AG20443 (cell line): ENCODE results near the gene PCP2.

Source experiments
- DNase-seq: peaks from one replicate; pipeline ENCODE4 v3.0.0; 2012; ENCODE audit warnings: low spot score, mixed read lengths

PCP2 gene

DNA sequence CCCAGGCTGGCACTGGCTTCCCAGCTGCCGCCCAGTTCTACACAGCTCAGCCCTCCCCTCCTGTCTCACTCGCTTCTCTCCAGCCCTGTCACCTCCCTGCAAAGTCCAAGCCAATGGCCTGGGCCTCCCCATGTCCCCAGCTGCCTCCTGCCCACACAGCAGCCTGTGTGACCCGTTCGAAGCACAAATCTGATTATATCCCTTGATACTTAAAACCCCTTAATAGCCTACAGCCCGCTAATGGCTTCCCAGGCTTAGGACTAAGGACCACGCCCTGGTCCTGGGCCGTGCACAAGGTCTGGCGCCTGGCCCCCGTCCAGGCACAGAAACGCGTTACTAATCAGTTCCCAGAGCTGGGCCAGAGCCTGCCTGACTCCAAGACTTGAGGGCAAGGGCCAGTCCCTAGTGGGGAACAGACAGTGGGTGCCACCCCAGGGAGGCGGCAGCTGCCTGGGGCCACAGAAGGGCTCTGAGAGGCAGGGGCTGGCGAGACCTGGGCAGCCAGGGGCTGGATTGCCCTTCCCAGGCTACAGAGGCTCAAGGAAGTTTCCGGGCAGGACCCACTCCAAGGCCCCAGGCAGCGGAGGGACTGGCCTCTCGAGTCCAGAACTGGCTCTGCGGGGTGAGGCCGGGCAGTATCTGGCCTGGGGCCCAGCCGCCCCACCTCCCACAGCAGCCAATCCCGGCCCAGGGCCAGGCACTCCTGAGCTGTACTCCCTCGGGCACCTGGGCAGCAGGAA, 14.6 kb downstream of the PCP2 start:
- DNase-seq, result no peak

DNA sequence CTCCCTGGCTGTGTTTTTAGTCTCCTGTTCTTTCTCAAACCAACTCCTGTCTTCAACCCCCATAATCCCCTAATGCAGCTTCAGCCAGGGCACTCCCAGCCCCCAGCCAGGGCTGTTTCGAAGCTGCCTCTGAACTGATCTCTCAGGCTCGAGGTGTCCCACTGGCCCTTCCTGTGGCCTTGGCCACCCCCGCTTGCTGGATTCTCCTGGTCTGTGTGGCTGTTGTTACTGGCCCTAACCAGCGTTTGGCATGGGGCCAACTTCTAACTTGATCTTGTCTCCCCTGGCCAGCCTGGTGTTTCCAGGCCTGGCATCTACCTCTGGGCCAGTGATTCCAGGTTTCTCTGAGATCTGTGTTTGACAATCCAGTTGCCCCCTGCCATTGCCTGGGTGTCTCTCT, 15.2 kb downstream of the PCP2 start:
- no peak for DNase-seq

DNA sequence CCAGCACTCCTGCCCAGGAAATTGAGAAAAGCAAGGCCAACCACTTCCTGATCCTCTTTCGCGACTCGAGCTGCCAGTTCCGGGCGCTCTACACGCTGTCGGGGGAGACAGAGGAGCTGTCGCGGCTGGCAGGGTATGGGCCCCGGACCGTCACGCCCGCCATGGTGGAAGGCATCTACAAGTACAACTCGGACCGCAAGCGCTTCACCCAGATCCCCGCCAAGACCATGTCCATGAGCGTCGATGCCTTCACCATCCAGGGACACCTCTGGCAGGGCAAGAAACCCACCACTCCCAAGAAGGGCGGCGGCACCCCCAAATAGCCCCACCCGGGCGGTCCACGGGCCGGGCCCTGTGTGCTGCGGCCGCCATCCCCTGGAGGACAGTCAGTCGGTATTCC, 15.8 kb downstream of the PCP2 start:
- no peak for DNase-seq

DNA sequence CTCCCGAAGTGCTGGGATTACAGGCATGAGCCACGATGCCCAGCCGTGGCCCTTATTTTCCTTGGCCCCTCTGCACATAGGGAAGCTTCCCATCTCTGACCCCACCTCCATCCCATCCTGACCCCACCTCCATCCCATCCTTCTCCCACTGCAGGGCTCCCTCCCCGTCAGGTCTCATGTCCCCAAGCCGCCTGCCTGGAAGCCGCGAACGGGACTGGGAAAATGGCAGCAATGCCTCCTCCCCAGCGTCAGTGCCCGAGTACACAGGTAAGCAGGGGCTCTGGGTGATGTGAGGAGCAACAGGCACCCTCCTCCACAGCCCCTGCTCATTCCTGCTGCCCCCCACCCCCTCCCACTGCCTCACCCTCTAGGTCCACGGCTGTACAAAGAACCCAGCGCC, 16.3 kb downstream of the PCP2 start:
- no peak for DNase-seq

DNA sequence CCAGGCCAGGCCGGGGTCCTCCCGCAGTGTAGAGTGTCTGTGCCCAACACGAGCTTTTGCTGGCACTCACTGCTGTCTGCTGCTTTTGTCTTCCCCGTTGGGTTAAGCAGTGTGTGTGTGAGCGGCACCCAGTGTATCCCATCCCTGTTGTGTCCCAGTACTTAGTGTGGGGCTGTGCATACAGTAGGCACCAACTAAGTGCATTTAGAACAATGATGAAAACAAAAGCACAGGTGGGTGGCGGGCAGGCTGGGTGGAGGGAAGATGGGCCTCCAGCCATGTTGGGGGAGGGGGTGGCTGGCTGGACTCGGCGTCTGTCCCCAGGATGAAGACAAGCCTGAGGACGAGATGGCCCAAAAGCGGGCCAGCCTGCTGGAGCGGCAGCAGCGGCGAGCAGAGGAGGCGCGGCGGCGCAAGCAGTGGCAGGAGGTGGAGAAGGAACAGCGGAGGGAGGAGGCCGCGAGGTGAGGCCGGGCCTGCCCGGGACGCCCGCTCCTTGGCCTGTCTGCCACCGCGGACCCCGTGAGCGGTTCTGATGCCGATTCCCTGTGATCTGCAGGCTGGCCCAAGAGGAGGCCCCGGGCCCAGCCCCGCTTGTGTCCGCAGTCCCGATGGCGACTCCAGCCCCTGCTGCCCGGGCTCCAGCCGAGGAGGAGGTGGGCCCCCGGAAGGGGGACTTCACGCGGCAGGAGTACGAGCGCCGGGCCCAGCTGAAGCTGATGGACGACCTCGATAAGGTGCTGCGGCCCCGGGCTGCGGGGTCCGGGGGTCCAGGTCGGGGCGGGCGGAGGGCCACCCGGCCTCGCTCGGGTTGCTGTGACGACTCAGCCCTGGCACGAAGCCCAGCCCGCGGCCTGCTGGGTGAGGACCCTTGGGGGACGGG, 18.4 kb downstream of the PCP2 start:
- no peak for DNase-seq

DNA sequence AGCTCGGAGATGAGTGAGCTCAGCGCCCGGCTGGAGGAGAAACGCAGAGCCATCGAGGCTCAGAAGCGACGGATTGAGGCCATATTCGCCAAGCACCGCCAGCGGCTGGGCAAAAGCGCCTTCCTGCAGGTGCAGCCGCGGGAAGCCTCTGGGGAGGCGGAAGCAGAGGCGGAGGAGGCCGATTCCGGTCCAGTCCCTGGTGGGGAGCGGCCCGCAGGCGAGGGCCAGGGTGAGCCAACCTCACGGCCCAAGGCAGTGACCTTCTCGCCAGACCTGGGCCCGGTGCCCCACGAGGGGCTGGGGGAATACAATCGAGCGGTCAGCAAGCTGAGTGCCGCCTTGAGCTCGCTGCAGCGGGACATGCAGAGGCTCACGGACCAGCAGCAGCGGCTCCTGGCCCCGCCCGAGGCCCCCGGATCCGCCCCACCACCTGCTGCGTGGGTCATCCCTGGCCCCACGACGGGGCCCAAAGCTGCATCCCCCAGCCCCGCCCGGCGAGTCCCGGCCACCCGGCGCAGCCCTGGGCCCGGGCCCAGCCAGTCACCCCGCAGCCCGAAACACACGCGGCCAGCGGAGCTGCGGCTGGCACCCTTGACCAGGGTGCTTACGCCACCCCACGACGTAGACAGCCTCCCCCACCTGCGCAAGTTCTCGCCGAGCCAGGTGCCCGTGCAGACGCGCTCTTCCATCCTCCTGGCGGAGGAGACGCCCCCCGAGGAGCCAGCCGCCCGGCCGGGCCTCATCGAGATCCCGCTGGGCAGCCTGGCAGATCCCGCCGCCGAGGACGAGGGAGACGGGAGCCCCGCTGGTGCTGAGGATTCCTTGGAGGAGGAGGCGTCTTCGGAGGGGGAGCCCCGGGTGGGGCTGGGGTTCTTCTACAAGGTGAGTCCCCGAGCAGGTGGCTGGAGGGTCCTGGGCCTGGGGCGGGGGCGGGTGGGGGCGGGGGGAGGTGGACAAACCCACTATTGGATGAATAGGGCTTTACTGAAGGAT, 20.9 kb downstream of the PCP2 start:
- DNase-seq, result no peak

DNA sequence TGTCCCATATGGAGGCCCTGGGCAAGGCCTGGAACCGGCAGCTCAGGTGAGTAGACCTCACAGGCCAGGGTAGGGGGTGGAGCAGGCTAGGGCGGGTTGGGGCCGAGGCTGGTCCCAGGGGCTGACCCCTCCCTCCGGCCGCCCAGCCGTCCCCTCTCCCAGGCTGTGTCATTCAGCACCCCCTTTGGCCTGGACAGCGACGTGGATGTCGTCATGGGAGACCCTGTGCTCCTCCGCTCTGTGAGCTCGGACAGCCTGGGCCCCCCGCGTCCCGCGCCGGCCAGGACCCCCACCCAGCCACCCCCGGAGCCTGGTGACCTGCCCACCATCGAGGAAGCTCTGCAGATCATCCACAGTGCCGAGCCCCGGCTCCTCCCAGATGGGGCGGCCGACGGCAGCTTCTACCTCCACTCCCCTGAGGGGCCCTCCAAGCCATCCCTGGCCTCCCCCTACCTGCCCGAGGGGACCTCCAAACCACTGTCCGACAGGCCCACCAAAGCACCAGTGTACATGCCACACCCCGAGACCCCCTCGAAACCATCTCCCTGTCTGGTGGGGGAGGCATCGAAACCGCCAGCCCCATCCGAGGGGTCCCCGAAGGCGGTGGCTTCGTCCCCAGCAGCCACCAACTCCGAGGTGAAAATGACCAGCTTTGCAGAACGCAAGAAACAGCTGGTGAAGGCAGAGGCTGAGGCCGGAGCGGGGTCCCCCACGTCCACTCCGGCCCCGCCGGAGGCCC, 21.8 kb downstream of the PCP2 start:
- DNase-seq, result no peak

DNA sequence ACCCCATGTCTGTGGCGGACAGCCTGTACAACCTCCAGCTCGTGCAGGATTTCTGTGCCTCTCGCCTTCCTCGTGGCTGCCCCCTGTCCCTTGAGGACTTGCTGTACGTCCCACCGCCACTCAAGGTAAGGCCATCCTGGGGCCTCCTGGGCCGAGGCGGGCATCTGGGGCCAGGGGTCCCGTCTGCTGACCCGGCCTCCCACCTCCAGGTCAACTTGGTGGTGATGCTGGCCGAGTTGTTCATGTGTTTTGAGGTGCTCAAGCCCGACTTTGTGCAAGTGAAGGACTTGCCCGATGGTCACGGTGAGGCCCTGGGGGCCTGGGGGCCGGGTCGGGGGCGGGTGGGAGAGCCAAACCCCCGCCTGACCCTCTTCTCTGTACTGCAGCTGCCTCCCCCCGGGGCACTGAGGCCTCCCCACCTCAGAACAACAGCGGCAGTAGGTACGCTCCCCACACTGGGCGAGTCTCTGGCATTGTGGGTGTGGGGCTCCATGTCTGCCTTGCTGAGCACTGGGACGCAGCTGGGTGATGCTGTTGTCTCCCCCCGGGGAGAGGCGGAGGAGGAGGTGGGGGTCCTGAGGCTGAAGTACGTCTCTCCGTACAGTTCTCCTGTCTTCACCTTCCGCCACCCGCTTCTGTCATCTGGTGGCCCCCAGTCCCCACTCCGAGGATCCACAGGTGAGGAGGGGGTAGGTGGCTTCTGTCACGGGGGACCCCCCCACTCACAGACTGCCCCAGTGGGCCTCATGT, 22.9 kb downstream of the PCP2 start:
- no peak for DNase-seq

DNA sequence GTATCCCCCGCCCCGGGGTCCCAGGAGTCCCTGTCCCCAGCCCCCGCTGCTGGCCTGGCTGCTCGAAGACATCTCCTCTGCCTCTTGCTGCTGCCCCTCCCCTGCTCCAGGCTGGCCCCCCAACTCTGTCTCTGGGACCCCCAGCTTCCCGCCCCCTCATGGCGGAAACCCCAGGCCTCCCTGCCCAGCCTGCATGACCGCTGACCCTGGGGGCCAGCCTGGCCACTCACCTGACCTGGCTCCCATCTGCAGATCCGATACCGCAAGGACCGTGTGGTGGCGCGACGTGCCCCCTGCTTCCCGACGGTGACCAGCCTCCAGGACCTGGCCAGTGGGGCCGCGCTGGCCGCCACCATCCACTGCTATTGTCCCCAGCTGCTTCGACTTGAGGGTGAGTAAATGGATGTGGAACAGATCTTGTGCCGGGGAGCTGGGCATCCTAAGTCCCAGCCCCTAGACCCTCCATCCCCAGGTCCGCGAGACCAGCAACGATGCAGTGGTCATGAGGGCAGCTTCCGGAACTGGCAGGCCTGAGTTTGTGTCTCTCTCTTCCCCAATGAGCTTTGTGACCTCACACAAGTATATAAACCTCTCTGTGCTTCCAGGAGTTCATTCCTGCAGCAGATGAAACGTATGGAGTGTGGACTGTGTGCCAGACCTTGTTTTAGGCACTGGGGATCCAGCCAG, 25.5 kb downstream of the PCP2 start:
- no peak for DNase-seq

DNA sequence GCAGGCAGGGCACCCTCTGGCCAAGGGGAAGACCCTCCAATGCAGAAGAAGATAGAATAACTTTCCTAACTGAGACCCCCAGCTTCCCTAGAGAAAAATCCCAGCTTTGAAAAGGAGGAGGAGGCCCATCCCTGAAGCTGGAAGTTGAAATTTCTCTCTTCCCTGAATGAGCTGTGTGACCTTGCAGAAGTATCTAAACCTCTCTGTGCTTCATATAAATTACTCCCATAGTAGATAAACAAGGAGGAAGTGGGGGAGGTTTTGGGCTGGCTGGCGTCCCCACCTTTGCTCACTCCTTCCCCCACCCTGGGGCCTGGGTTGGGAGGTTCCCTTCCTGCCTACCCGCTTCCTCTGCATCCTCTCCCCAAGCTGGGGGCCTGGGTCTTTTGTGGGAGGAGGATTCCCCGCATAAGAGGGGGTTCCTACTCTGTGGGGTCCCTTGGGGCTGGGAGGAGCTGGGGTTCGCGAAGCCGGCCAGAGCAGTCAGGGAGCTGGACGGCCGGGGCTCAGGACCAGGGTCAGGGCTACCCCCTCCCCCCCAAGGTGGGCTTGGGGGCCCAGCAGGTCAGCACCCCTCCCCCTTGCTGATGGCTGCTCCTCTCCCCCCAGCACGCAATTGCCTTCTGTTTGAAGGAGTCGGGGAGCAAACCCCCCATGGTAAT, 26.2 kb downstream of the PCP2 start:
- no peak for DNase-seq

DNA sequence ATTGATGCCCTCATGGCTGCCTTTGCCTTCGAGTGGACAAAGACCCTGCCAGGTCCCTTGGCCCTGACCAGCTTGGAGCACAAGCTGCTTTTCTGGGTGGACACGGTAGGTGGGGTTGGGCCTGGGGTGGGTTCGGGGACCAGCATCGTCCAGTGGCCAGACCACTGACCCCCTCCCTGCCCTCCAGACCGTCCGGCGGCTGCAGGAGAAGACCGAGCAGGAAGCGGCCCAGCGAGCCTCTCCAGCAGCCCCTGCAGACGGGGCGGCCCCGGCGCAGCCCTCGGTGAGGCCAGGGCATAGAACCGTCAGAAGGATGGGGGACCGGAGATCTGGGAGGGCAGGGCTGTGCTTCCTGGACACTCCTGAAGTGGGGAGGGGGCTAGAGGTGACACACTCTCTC, 27.2 kb downstream of the PCP2 start:
- no peak for DNase-seq

DNA sequence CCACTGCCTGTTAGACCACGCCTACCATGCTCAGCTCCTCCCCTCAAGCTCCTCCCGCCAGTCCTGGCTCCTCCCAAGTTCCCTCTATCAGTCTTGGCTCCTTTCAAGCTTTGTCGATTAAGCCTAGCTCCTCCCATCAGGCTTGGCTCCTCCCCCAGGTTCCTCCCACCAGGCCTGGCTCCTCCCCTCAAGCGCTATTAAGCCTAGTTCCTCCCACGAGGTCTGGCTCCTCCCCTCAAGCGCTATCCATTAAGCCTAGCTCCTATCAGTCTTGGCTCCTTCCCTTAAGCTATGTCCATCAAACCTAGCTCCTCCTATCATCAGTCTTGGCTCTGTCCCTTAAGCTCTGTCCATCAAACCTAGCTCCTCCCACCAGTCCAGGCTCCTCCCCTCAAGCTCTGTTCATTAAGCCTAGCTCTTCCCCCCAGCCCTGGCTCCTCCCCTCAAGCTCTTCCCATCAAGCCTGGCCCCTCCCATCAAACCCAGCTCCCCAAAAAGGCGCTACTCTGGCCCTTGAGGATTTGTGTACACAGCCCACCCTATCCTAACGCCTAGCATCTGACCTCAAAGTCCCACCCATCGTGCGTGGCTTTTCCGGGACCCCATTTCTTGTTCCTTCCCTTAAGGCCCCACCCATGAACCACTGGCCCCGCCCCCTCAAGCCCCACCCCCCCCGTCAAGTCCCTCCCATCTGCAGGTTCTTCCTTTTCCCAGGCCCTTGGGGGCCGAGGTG, 27.9 kb downstream of the PCP2 start:
- no peak for DNase-seq

DNA sequence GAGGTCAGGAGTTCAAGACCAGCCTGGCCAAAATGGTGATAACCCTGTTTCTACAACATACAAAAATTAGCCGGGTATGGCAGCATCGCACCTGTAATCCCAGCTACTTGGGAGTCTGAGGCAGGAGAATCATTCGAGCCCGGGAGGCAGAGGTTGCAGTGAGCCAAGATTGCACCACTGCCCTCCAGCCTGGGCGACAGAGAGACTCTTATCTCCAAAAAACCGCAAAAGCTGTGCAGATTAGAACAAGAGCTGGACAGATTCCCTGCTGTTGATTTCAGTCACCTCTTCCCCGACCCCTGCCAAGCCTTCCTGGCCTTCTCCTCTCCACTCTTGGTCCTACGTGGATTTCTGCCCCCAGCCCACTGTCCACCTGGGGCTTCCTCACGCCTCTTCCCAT, 29.6 kb downstream of the PCP2 start:
- DNase-seq, result no peak

DNA sequence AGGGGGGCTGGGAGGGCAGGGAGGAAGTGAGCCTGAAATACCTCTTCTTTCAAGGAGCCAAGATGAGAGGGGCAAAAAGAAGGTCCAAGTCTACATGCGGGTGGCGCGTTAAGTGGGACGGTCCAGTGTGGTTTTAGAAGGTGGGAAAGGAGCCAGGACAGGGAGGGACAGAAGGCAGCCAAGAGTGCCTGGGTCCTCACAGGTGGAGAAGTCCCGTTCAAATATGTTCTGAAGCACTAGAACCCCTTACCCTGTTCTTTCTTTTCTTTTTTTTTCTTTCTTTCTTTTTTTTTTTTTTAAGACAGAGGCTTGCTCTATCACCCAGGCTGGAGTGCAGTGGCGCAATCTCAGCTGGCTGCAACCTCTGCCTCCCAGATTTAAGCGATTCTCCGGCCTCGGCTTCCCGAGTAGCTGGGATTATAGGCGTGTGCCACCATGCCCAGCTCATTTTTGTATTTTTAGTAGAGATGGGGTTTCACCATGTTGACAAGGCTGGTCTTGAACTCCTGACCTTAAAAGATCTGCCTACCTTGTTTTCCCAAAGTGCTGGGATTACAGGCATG, 30.5 kb downstream of the PCP2 start:
- no peak for DNase-seq

DNA sequence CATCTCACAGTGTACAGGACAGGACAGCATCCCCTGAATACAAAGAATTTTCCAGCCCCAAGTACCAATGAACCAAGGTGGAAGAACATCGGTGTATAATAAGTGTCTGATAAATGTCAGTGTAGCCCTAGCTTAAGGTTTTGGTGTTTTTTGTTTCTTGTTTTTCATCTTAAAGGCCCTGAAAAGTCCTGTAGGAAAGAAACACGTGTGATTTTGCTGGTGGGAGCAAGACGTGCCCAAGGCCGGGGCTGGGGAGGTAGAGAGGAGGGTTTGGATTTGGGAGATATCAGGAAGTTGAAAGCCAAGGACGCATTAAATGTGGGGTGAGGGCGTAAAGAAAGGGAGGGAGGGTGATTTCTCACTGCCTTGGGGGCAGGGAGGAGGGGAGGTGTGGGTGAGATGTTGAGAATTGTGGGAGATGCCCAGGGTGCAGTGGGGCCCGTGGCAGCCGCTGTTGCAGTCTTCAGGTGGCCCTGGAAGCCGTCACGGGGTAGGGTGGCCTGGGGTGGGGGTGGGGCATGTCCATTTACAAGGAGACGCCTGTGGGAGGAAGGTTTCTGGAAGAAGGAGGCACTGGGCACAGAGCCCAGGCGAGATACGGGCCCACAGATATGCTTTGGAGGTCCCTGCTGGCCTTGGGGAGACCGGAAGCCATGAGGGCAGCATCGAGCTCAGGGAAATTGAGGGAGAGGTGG, 31.1 kb downstream of the PCP2 start:
- DNase-seq, result no peak

DNA sequence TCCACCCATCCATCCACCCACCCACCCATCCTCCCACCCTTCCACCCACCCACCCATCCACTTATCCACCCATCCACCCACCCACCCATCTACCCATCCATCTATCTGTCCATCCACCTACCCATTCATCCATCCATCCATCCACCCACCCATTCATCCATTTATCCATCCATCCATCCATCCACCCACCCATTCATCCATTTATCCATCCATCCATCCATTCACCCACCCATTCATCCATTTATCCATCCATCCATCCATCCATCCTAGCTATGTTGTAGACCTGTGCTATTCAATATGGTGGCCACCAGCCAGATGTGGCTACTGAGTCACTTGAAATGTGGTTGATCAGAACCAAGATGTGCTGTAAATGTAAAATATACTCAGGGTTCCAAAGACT, 32.8 kb downstream of the PCP2 start:
- DNase-seq, result no peak

DNA sequence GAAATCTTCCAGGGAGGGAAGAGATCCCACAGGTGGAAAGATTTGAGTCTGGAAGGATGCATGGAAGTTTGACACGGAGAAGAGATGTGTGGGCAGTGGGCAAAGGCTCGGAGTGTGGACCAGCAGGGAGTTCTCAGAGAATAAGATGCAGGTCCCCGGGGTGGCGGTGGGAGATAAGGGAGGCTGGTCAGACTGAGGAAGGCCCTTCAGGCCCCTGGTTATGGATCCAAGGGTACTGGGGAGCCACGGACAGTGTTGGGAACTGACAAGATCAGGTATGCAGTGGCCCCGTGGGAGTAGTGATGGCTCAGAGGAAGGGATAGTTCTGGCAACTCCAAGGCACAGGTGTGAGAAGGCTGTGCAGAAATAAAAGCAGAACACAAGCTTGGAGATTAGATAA, 35.3 kb downstream of the PCP2 start:
- no peak for DNase-seq

DNA sequence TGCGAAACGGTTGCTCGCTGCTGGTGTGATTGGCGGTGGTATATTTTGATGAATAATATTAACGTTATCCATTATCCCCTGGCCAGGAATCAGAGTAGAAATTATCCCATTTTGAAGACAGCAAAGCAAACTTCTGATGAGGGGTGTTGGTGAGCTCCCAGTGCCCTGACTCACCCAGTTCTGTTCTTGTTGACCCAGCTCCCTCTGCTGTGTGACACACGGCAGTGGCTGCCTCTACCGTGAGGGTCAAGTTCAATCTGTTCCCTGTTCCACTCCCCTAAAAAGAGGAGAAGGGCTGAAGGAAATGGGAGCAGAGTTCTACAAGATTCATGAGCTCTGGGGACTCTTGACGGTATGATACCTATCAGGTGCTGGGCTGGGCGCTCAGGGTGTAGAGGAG, 35.8 kb downstream of the PCP2 start:
- no peak for DNase-seq
